OCI-LY1 (cell line): ENCODE data around the gene DNAJC3.

Source experiments
- CTCF ChIP-seq: fragments of 200-600 bp; sonication (generic), shearing (Covaris generic); IDR thresholded peaks from 2 replicates; pipeline ENCODE4 v1.5.1; 2017; ENCODE audit warnings: mild to moderate bottlenecking, antibody characterized with exemption, low read length, moderate library complexity, mixed read lengths
- EZH2 ChIP-seq: fragments of 200-600 bp; sonication (generic), shearing (Covaris generic); IDR thresholded peaks from 2 replicates; pipeline ENCODE4 v1.8.0; 2017; ENCODE audit warnings: borderline replicate concordance, mixed run types, mild to moderate bottlenecking, antibody characterized with exemption, low read length, moderate library complexity, mixed read lengths

- TF ChIP-seq CTCF (peak; percentile 64), EZH2 (no peak)
Measured at GRCh38 chr13:95698047-95698749, 21.3 kb downstream of the DNAJC3 start.
